GM23338 (cell line): ENCODE measurements around the gene MED27. TPM values are rescaled to one million over a fixed set of nuclear protein-coding genes. Genes with fewer than 3 reads are reported as not detected.

Source experiments
- ATAC-seq: fragments of 200-7000 bp; cut with Tn5 transposase; 3 replicates; pipeline ENCODE4 v1.9.1; 2020
- DNase-seq: peaks from one replicate; pipeline ENCODE4 v3.0.0-alpha.2; 2015; ENCODE audit warnings: low spot score
- H2AFZ ChIP-seq: fragments of 200-600 bp; sonication (generic); 2 replicates; pipeline ENCODE4 v1.8.0; 2016; ENCODE audit warnings: antibody characterized with exemption, mild to moderate bottlenecking, moderate library complexity
- H3F3A ChIP-seq: fragments of 200-600 bp; sonication (generic); replicated peaks from 2 replicates; pipeline ENCODE4 v1.8.0; 2017; ENCODE audit warnings: antibody characterized with exemption, mixed run types, low read depth
- H3K27ac ChIP-seq: fragments of 200-600 bp; sonication (generic); 2 replicates; pipeline ENCODE4 v1.6.1; 2016; ENCODE audit warnings: low read depth
- H3K27me3 ChIP-seq: fragments of 200-600 bp; sonication (generic); 2 replicates; pipeline ENCODE4 v1.8.0; 2016; ENCODE audit warnings: mild to moderate bottlenecking, mixed run types, moderate library complexity; ENCODE audit not compliant: insufficient read depth
- H3K36me3 ChIP-seq: fragments of 200-600 bp; sonication (generic); 2 replicates; pipeline ENCODE4 v1.8.0; 2016; ENCODE audit warnings: mild to moderate bottlenecking; ENCODE audit not compliant: insufficient read depth
- H3K4me1 ChIP-seq: fragments of 200-600 bp; sonication (generic); 2 replicates; pipeline ENCODE4 v1.8.0; 2016; ENCODE audit warnings: mild to moderate bottlenecking, moderate library complexity; ENCODE audit not compliant: insufficient read depth
- H3K4me2 ChIP-seq: fragments of 200-600 bp; sonication (generic); 2 replicates; pipeline ENCODE4 v1.7.1; 2017; ENCODE audit warnings: mixed run types
- H3K4me3 ChIP-seq: fragments of 200-600 bp; sonication (generic); 2 replicates; pipeline ENCODE4 v1.6.1; 2016; ENCODE audit warnings: mixed run types
- H3K79me2 ChIP-seq: fragments of 200-600 bp; sonication (generic); replicated peaks from 2 replicates; pipeline ENCODE4 v1.8.0; 2017; ENCODE audit warnings: mild to moderate bottlenecking; ENCODE audit not compliant: insufficient read depth
- H3K9me2 ChIP-seq: fragments of 200-600 bp; sonication (generic); 2 replicates; pipeline ENCODE4 v1.8.0; 2017; ENCODE audit not compliant: insufficient read depth
- H4K20me1 ChIP-seq: fragments of 200-600 bp; sonication (generic); replicated peaks from 2 replicates; pipeline ENCODE4 v1.8.0; 2017; ENCODE audit warnings: mild to moderate bottlenecking; ENCODE audit not compliant: insufficient read depth
- H3K27ac Mint-ChIP-seq: 2 replicates; pipeline ENCODE4 v1.8.0; 2020; ENCODE audit warnings: inconsistent platforms, mild to moderate bottlenecking, moderate library complexity, mixed read lengths
- H3K27me3 Mint-ChIP-seq: 3 replicates; pipeline ENCODE4 v1.8.0; 2022; ENCODE audit warnings: low read depth, mild to moderate bottlenecking, moderate library complexity, mixed read lengths, inconsistent platforms; ENCODE audit not compliant: insufficient read depth, poor library complexity
- H3K36me3 Mint-ChIP-seq: 3 replicates; pipeline ENCODE4 v1.8.0; 2021; ENCODE audit warnings: low read depth, mild to moderate bottlenecking, inconsistent platforms, moderate library complexity, mixed read lengths
- H3K4me1 Mint-ChIP-seq: 3 replicates; pipeline ENCODE4 v1.8.0; 2020; ENCODE audit warnings: mild to moderate bottlenecking, inconsistent platforms, mixed read lengths
- H3K4me3 Mint-ChIP-seq: 3 replicates; pipeline ENCODE4 v1.8.0; 2021; ENCODE audit warnings: moderate library complexity, mild to moderate bottlenecking, inconsistent platforms, mixed read lengths
- H3K9me3 Mint-ChIP-seq: 3 replicates; pipeline ENCODE4 v1.8.0; 2020; ENCODE audit warnings: moderate library complexity, mild to moderate bottlenecking, inconsistent platforms, mixed read lengths
- CREB1 ChIP-seq: fragments of 250-450 bp; sonication (Bioruptor Pico); IDR thresholded peaks from 2 replicates; pipeline ENCODE4 v1.5.0; 2020; ENCODE audit warnings: low read depth, mild to moderate bottlenecking, moderate library complexity
- CTCF ChIP-seq, 2 experiments: fragments of 200-600 bp in 1 of 2; sonication (generic) in 1 of 2; conservative IDR thresholded peaks; 2 replicates each; pipeline versions ENCODE4 v1.5.1 to v1.6.1; 2016 to 2017; ENCODE audit warnings: antibody characterized with exemption in 2 of 2, low read depth in 2 of 2, mild to moderate bottlenecking in 2 of 2, moderate library complexity in 1 of 2
- ETS1 ChIP-seq: IDR thresholded peaks from 2 replicates; pipeline ENCODE4 v1.6.1; 2016; ENCODE audit warnings: antibody characterized with exemption
- NANOG ChIP-seq: IDR thresholded peaks from 2 replicates; pipeline ENCODE4 v1.6.1; 2016; ENCODE audit warnings: antibody characterized with exemption, borderline replicate concordance
- STAT1 ChIP-seq: IDR thresholded peaks from one replicate; pipeline ENCODE4 v1.6.1; 2016; ENCODE audit warnings: antibody characterized with exemption; ENCODE audit not compliant: unreplicated experiment
- polyA plus RNA-seq: library from polyadenylated mRNA; unstranded; fragments of >200 nt; fragmentation: Nextera tagmentation; extraction: Ambion mirVana; gene quantifications from 2 replicates; pipeline ENCODE4 v1.2.1, GENCODE V29; 2016
- total RNA-seq: library from RNA; depleted of rRNA; stranded (reverse); fragments of >200 nt; shearing (Covaris generic); gene quantifications from 2 replicates; pipeline ENCODE4 v1.2.3, GENCODE V29; 2014

The MED27 gene
- total and polyA plus RNA-seq, 2 experiments from 2014 or later: 30.6 to 35.0 TPM

DNA sequence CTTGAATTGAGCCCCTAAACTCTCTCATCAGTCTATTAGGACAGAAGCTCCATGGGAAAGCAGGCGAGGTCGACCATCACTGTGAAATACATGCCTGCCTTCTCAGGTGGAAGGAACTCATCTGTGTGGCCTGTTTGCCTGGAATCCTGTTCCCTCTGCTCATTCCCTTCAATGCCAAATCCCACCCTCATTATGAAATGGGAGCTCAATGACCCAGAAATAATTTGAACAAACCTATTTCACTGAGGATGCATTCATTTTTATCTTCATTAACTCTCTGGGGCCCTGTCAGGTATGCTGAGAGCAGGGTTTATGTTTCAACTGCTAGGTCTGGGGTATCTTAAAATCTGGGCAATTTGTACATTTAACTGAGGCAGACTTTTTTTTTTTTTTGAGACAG is 142.2 kb downstream of the MED27 start:
- ATAC-seq (no peak), DNase-seq (no peak)
- no peaks in the 10 kb centered on the region for H3K27me3 ChIP-seq
- no peaks in the 10 kb centered on the region for H3K36me3 ChIP-seq
- no peak overlapping the region for H3K4me2 ChIP-seq
- Mint-ChIP-seq H3K4me3 (no peak overlapping the region), H3K36me3 (peaks cover 11% of the 10 kb centered on the region; the same call in 2 of the 3 replicates), H3K27ac (no peak overlapping the region), H3K27me3 (no peaks in the 10 kb centered on the region), H3K9me3 (no peaks in the 10 kb centered on the region), H3K4me1 (peaks cover 15% of the 10 kb centered on the region)
- no peaks in the 10 kb centered on the region for H4K20me1 ChIP-seq
- TF ChIP-seq CTCF (conservative IDR thresholded peaks at IDR 0.05; ENCODE audit: low read depth in 2 of 2) (no peak), ETS1 (no peak)
- H3K4me1 ChIP-seq: peaks cover 18% of the 10 kb centered on the region
- H3K27ac ChIP-seq: no peak overlapping the region
- H3K79me2 ChIP-seq: peaks cover 6% of the 10 kb centered on the region; the same call in 1 of the 2 replicates
- no peaks in the 10 kb centered on the region for H3F3A ChIP-seq
- H2AFZ ChIP-seq: no peak overlapping the region
- no peak overlapping the region for H3K4me3 ChIP-seq
- peaks cover 4% of the 10 kb centered on the region; the same call in 1 of the 2 replicates for H3K9me2 ChIP-seq

- H3K27me3 Mint-ChIP-seq: no peaks in the 10 kb centered on the region
- no peak overlapping the region for H3K4me3 Mint-ChIP-seq
- H3K27me3 ChIP-seq: no peaks in the 10 kb centered on the region
- H2AFZ ChIP-seq: no peak overlapping the region
- ATAC-seq (peak; percentile 80), DNase-seq (peak; percentile 40)
- no peaks in the 10 kb centered on the region for H4K20me1 ChIP-seq
- peaks cover 11% of the 10 kb centered on the region; the same call in 1 of the 2 replicates for H3K79me2 ChIP-seq
- no peak overlapping the region for H3K4me3 ChIP-seq
- peaks cover 9% of the 10 kb centered on the region; the same call in 2 of the 3 replicates for H3K36me3 Mint-ChIP-seq
- H3K4me1 Mint-ChIP-seq: peaks cover 10% of the 10 kb centered on the region; the same call in 2 of the 3 replicates
- no peaks in the 10 kb centered on the region for H3F3A ChIP-seq
- H3K27ac ChIP-seq: no peak overlapping the region; the same call in 1 of the 2 replicates
- TF ChIP-seq CTCF (conservative IDR thresholded peaks at IDR 0.05; ENCODE audit: low read depth in 2 of 2): peak; percentile 53
- TF ChIP-seq NANOG: no peak
- H3K9me3 Mint-ChIP-seq: no peaks in the 10 kb centered on the region
- no peak overlapping the region for H3K27ac Mint-ChIP-seq
- H3K36me3 ChIP-seq: no peaks in the 10 kb centered on the region
- H3K9me2 ChIP-seq: peaks cover 4% of the 10 kb centered on the region; the same call in 1 of the 2 replicates
- peaks cover 13% of the 10 kb centered on the region for H3K4me1 ChIP-seq
- no peak overlapping the region for H3K4me2 ChIP-seq
Observed at GRCh38 chr9:131936929-131937328, 142.7 kb downstream of the MED27 start.

- peaks cover 8% of the 10 kb centered on the region for H3K4me1 ChIP-seq
- DNase-seq (no peak), ATAC-seq (no peak)
- peaks cover 23% of the 10 kb centered on the region; the same call in 1 of the 2 replicates for H3K79me2 ChIP-seq
- H4K20me1 ChIP-seq: no peaks in the 10 kb centered on the region
- H3K36me3 Mint-ChIP-seq: peaks cover 9% of the 10 kb centered on the region; the same call in 1 of the 3 replicates
- H3K4me3 ChIP-seq: no peak overlapping the region
- no peak overlapping the region for H3K4me3 Mint-ChIP-seq
- H3F3A ChIP-seq: no peaks in the 10 kb centered on the region
- H3K9me2 ChIP-seq: peaks cover 4% of the 10 kb centered on the region; the same call in 1 of the 2 replicates
- H3K27ac Mint-ChIP-seq: no peak overlapping the region
- peaks cover 4% of the 10 kb centered on the region; the same call in 1 of the 3 replicates for H3K4me1 Mint-ChIP-seq
- H3K27ac ChIP-seq: no peak overlapping the region
- H3K36me3 ChIP-seq: no peaks in the 10 kb centered on the region
- H3K27me3 Mint-ChIP-seq: peaks cover 1% of the 10 kb centered on the region
- H2AFZ ChIP-seq: no peak overlapping the region
- H3K27me3 ChIP-seq: no peaks in the 10 kb centered on the region
- H3K4me2 ChIP-seq: no peak overlapping the region
- no peaks in the 10 kb centered on the region for H3K9me3 Mint-ChIP-seq
- TF ChIP-seq CTCF (conservative IDR thresholded peaks at IDR 0.05; ENCODE audit: low read depth in 2 of 2) (no peak), STAT1 (no peak), CREB1 (no peak)
Observed at GRCh38 chr9:131934673-131935072, 145.0 kb downstream of the MED27 start.
